Kidney (tissue), 14 donors: ENCODE results near the gene KIF23. TPM values are rescaled to one million over a fixed set of nuclear protein-coding genes. Genes with fewer than 3 reads are reported as not detected.
A peak's percentile ranks its signal among the peaks of the same experiment; 100 is the strongest.

ENCODE experiments used
- DNase-seq, 5 donors: peaks; one replicate each; pipeline ENCODE4 v3.0.0-alpha.2; 2013 to 2020
- FAIRE-seq: peaks from 2 replicates; lab custom pipeline; 2012; peaks lifted over from hg19 to GRCh38; lab: Jason Lieb, UNC
- H3K27ac ChIP-seq, 2 donors: one replicate each; pipeline ENCODE4 v1.7.0; 2013; ENCODE audit warnings: low read depth in 2 of 2, low read length in 2 of 2, inconsistent platforms in 1 of 2
- H3K27me3 ChIP-seq: one replicate; pipeline ENCODE4 v1.7.1; 2013; ENCODE audit warnings: low read length, inconsistent platforms; ENCODE audit not compliant: control insufficient read depth, insufficient read depth
- H3K36me3 ChIP-seq, 3 donors: one replicate each; pipeline versions ENCODE4 v1.7.0 to v1.7.1; 2013; ENCODE audit warnings: low read length in 3 of 3, control low read depth in 1 of 3, inconsistent platforms in 1 of 3; ENCODE audit not compliant: insufficient read depth in 3 of 3, control insufficient read depth in 2 of 3
- H3K4me1 ChIP-seq, 3 donors: one replicate each; pipeline versions ENCODE4 v1.7.0 to v1.7.1; 2013; ENCODE audit warnings: low read length in 3 of 3, inconsistent platforms in 1 of 3, low read depth in 1 of 3; ENCODE audit not compliant: control insufficient read depth in 2 of 3, insufficient read depth in 2 of 3
- H3K4me3 ChIP-seq, 3 donors: one replicate each; pipeline versions ENCODE4 v1.7.0 to v1.8.1; 2013; ENCODE audit warnings: low read length in 3 of 3, control low read depth in 1 of 3, inconsistent platforms in 1 of 3
- H3K9ac ChIP-seq, 3 donors: one replicate each; pipeline versions ENCODE4 v1.7.0 to v1.7.1; 2013; ENCODE audit warnings: low read length in 3 of 3, control low read depth in 1 of 3, inconsistent platforms in 1 of 3
- H3K9me3 ChIP-seq, 3 donors: one replicate each; pipeline versions ENCODE4 v1.7.0 to v1.7.1; 2013; ENCODE audit warnings: low read length in 3 of 3, control low read depth in 1 of 3, inconsistent platforms in 1 of 3; ENCODE audit not compliant: control insufficient read depth in 2 of 3, insufficient read depth in 1 of 3
- intact Hi-C: fragments of 100-400 bp; cut with DNase I; formaldehyde crosslinking; loops from one replicate; pipeline ENCODE4 v1.11.1; 2022
- polyA plus RNA-seq: library from polyadenylated mRNA; stranded (reverse); fragments of 350-450 nt; fragmentation: Illumina TruSeq; extraction: RNeasy Lipid Tissue Mini Kit (QIAGEN cat#74804); gene quantifications from one replicate; pipeline ENCODE4 v1.2.3, GENCODE V29; 2014; ENCODE audit warnings: low read depth, low replicate concordance; ENCODE audit not compliant: insufficient read depth
- total RNA-seq: library from RNA; stranded (reverse); fragmentation: NEBNext Ultra II Directional; extraction: Animal tissue kit (Norgen Biotek cat#: 25700); gene quantifications from one replicate; pipeline ENCODE4 v1.2.1, GENCODE V29; 2021
- TF ChIP-seq, protein P1 (sequence below): IDR thresholded peaks from 3 replicates; pipeline ENCODE4 v1.5.1; 2012; ENCODE audit warnings: mild to moderate bottlenecking, moderate library complexity, borderline replicate concordance; ENCODE audit not compliant: insufficient read depth; ENCODE audit errors: extremely low read depth
- donor health status: control.
- donor health status: control.
- donor health status: control.
- donor health status: control.
- donor health status: control.
- donor health status: DM: yes; HTN: yes; CAD: no.
- donor health status: Normal renal cell carcinoma (clear cell type).

KIF23 gene
- total and polyA plus RNA-seq, 2 donors from 2014 or later = 2.5 to 3.6 TPM

DNA sequence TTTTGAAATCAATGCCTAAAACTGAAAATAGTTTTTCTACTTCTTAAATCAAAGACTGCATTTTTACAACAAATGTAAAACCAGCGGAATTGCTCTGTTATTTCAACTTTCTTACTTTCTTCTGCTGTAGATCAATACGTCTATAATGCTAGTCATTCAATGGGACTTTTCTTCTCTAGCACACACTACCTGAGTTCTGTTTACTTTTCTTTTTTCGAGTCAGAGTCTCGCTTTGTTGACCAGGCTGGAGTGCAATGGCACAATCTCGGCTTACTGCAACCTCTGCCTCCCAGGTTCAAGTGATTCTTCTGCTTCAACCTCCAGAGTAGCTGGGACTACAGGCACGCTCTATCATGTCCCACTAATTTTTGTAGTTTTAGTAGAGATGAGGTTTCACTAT lies 40.7 kb upstream of the KIF23 start:
- Histone ChIP-seq H3K36me3 (no peaks in the 10 kb centered on the region), H3K4me3 (no peak overlapping the region), H3K9me3 (no peaks in the 10 kb centered on the region), H3K27ac (no peak overlapping the region), H3K27me3 (no peaks in the 10 kb centered on the region), H3K9ac (no peak overlapping the region), H3K4me1 (peaks cover 3 to 15% (median 6%) of the 10 kb centered on the region in 3 donors)
- FAIRE-seq (no peak), DNase-seq (no peak)
- intact Hi-C loops = no loop called here
- TF ChIP-seq, protein P1, sequence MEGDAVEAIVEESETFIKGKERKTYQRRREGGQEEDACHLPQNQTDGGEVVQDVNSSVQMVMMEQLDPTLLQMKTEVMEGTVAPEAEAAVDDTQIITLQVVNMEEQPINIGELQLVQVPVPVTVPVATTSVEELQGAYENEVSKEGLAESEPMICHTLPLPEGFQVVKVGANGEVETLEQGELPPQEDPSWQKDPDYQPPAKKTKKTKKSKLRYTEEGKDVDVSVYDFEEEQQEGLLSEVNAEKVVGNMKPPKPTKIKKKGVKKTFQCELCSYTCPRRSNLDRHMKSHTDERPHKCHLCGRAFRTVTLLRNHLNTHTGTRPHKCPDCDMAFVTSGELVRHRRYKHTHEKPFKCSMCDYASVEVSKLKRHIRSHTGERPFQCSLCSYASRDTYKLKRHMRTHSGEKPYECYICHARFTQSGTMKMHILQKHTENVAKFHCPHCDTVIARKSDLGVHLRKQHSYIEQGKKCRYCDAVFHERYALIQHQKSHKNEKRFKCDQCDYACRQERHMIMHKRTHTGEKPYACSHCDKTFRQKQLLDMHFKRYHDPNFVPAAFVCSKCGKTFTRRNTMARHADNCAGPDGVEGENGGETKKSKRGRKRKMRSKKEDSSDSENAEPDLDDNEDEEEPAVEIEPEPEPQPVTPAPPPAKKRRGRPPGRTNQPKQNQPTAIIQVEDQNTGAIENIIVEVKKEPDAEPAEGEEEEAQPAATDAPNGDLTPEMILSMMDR = no peak

DNA sequence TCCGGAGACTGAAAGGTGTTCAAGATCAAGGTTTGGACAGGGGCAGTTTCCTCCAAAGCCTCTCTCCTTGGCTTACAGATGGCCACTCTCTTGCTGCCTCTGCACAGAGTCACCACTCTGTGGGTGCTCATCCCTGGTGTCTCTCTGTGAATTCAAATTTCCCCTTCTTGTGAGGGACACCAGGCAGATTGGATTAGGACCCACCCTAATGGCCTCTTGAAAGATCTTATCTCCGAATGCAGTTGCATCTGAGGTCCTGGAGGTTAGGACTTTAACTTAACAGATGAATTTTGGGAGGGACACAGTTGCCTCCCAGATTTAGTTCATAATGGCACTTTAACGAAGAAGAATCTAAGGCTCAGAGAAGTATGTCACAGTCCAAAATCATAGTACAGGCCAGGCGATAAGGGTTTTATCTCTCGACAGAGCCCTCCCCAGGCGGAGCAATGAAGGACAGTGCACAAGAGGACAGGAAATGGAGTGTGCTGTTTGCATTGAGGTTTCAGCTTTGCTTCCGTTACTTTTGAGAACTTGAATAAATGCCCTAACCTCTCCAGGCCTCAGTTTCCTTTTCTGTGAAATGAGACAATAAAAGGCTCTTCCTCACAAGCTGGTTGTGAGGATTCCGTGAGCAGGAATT lies 38.9 kb upstream of the KIF23 start:
- Histone ChIP-seq H3K4me3 (no peak overlapping the region), H3K9me3 (no peaks in the 10 kb centered on the region), H3K4me1 (peaks cover 3 to 19% (median 14%) of the 10 kb centered on the region in 3 donors), H3K9ac (no peak overlapping the region), H3K27me3 (no peaks in the 10 kb centered on the region), H3K36me3 (peaks cover 0 to 1% (median 0%) of the 10 kb centered on the region in 3 donors), H3K27ac (no peak overlapping the region)
- DNase-seq (no peak), FAIRE-seq (no peak)
- intact Hi-C loops = no loop called here
- TF ChIP-seq, protein P1 = no peak

DNA sequence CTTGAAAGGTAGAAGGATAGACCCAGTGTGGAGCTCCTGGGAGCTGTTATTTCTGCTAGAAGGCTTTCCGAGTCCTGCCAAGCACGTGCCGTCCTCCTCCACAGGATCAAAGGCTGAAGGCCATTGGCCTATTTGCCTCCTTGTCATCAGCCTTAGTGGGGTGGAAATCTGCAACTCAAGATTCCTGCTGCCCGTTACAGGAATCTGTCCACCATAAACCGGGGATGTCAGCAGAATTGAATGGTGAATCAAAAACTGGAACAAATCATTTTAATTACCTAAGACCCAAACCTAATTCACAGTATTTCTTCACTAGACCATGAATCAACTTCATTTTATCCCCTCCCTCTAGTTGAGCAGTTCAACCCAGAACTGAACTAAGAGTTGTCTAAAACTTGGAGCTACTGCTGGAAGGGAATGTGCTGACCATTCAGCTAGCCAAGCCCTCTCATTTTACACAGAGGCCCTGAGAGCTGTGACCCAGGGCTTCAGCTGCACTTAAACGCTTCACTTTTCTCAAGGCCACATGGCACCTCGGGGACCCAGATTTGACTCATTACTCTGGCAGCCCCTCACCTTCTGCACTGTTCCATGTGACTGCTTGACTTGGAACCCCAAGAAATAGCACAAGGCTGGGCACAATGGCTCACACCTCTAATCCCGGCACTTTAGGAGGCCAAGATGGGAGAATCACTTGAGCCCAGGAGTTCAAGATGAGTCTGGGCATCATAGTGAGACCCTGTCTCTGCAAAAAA lies 36.8 kb upstream of the KIF23 start:
- intact Hi-C loops = no loop called here
- Histone ChIP-seq H3K27ac (peak overlapping the region in 1 of 2 donors; percentile 17), H3K4me1 (peaks cover 3 to 19% (median 18%) of the 10 kb centered on the region in 3 donors), H3K4me3 (no peak overlapping the region), H3K9ac (peak overlapping the region in 1 of 3 donors; percentile 23), H3K27me3 (no peaks in the 10 kb centered on the region), H3K36me3 (peaks cover 0 to 9% (median 6%) of the 10 kb centered on the region in 3 donors), H3K9me3 (no peaks in the 10 kb centered on the region)
- FAIRE-seq (no peak), DNase-seq (peak in 4 of 5 donors; percentile 37 to 87 (median 76))
- TF ChIP-seq, protein P1 = no peak
